SKM-1 treated with dmso at 0.1 percent for 144 hours (cell line): ENCODE data around the gene ARFRP1.

Source experiments
- DNase-seq: peaks from one replicate; lab custom pipeline; 2025; ENCODE audit not compliant: unreplicated experiment; lab: John Stamatoyannopoulos, UW

The ARFRP1 gene

GRCh38 chr20:63702751-63703470 lies 4.9 kb downstream of the ARFRP1 start:
- DNase-seq: no peak

GRCh38 chr20:63702036-63702665 lies 5.6 kb downstream of the ARFRP1 start:
- DNase-seq: no peak

- no peak for DNase-seq
Measured at GRCh38 chr20:63701329-63702035, 6.3 kb downstream of the ARFRP1 start.

- no peak for DNase-seq
Measured at GRCh38 chr20:63701051-63701328, 6.8 kb downstream of the ARFRP1 start.

GRCh38 chr20:63700199-63701050 lies 7.4 kb downstream of the ARFRP1 start:
- DNase-seq: no peak

- no peak for DNase-seq
Measured at GRCh38 chr20:63699466-63700198, 8.1 kb downstream of the ARFRP1 start.

- no peak for DNase-seq
Measured at GRCh38 chr20:63698739-63699465, 8.9 kb downstream of the ARFRP1 start.

- no peak for DNase-seq
Measured at GRCh38 chr20:63697868-63698545, 9.8 kb downstream of the ARFRP1 start.

- DNase-seq: no peak
Measured at GRCh38 chr20:63697357-63697867, 10.4 kb downstream of the ARFRP1 start.

- DNase-seq: no peak
Measured at GRCh38 chr20:63696628-63697356, 11.0 kb downstream of the ARFRP1 start, which contains the start of gene TNFRSF6B. TSS of gene TNFRSF6B (plus strand) at chr20:63696652. CDS start at chr20:63696768, 116 bp downstream.

- DNase-seq: no peak
Measured at GRCh38 chr20:63696306-63696627, 11.5 kb downstream of the ARFRP1 start.

- no peak for DNase-seq
Measured at GRCh38 chr20:63695424-63696305, 12.1 kb downstream of the ARFRP1 start.

GRCh38 chr20:63694584-63695423 lies 13.0 kb downstream of the ARFRP1 start:
- no peak for DNase-seq

GRCh38 chr20:63693733-63694583 lies 13.8 kb downstream of the ARFRP1 start:
- DNase-seq: no peak

- no peak for DNase-seq
Measured at GRCh38 chr20:63693083-63693732, 14.6 kb downstream of the ARFRP1 start.
